H1 (cell line): ENCODE measurements around the gene SMOC2. TPM values are rescaled to one million over a fixed set of nuclear protein-coding genes. Genes with fewer than 3 reads are reported as not detected.

Experiments used
- CBX5 ChIP-seq: fragments of 300-800, 300-1000 bp; sonication (generic); IDR thresholded peaks from 2 replicates; pipeline ENCODE4 v1.7.1; 2016; ENCODE audit warnings: antibody characterized with exemption, low read length, low read depth
- EGR1 ChIP-seq: IDR thresholded peaks from 2 replicates; pipeline ENCODE4 v1.6.1; 2011; ENCODE audit warnings: low read depth, low read length, borderline replicate concordance
- KDM5A ChIP-seq: fragments of 200-600 bp; IDR thresholded peaks from 2 replicates; pipeline ENCODE4 v1.7.1; 2012; ENCODE audit warnings: mild to moderate bottlenecking, low read length, inconsistent platforms, mixed read lengths
- POLR2AphosphoS5 ChIP-seq: IDR thresholded peaks from 2 replicates; pipeline ENCODE4 v1.6.1; 2011; ENCODE audit warnings: low read depth, low read length
- RBBP5 ChIP-seq: IDR thresholded peaks from 2 replicates; pipeline ENCODE4 v1.7.1; 2012; ENCODE audit warnings: low read depth, mild to moderate bottlenecking, inconsistent platforms, low read length, moderate library complexity, borderline replicate concordance
- RXRA ChIP-seq: IDR thresholded peaks from 2 replicates; pipeline ENCODE4 v1.6.1; 2011; ENCODE audit warnings: low read depth, mild to moderate bottlenecking, low read length, moderate library complexity; ENCODE audit not compliant: insufficient read depth
- TCF12 ChIP-seq: IDR thresholded peaks from 2 replicates; pipeline ENCODE4 v1.6.1; 2011; ENCODE audit warnings: low read depth, mild to moderate bottlenecking, low read length
- polyA plus RNA-seq, 7 experiments: library from polyadenylated mRNA; depleted of rRNA in 3 of 7; stranded (reverse) in 5 of 7; unstranded in 2 of 7; fragments of >200 nt in 5 of 7; fragments of 200-250 nt in 2 of 7; gene quantifications; 1 replicate in 5 of 7; 2 replicates in 1 of 7; 4 replicates in 1 of 7; pipeline versions ENCODE4 v1.2.1 to v1.2.3, GENCODE V29; 2011 to 2013; ENCODE audit warnings: missing spikeins in 2 of 7, mixed read lengths in 2 of 7
- total RNA-seq: library from RNA; stranded (reverse); fragmentation: NEBNext Ultra II Directional; extraction: Animal tissue kit (Norgen Biotek cat#: 25700); gene quantifications from 2 replicates; pipeline ENCODE4 v1.2.1, GENCODE V29; 2021
- TF ChIP-seq, protein P1 (sequence below): fragments of 300-600 bp; sonication (generic); IDR thresholded peaks from 2 replicates; pipeline ENCODE4 v1.7.1; 2012; ENCODE audit warnings: low read length, moderate library complexity, mild to moderate bottlenecking, inconsistent platforms; ENCODE audit not compliant: insufficient replicate concordance

SMOC2 gene
- total and polyA plus RNA-seq, 2 of the 8 experiments (the other 6 are each of a cell fraction or from before 2014, with no cell fraction given), result 7.7 to 8.5 TPM

- TF ChIP-seq, protein P1, sequence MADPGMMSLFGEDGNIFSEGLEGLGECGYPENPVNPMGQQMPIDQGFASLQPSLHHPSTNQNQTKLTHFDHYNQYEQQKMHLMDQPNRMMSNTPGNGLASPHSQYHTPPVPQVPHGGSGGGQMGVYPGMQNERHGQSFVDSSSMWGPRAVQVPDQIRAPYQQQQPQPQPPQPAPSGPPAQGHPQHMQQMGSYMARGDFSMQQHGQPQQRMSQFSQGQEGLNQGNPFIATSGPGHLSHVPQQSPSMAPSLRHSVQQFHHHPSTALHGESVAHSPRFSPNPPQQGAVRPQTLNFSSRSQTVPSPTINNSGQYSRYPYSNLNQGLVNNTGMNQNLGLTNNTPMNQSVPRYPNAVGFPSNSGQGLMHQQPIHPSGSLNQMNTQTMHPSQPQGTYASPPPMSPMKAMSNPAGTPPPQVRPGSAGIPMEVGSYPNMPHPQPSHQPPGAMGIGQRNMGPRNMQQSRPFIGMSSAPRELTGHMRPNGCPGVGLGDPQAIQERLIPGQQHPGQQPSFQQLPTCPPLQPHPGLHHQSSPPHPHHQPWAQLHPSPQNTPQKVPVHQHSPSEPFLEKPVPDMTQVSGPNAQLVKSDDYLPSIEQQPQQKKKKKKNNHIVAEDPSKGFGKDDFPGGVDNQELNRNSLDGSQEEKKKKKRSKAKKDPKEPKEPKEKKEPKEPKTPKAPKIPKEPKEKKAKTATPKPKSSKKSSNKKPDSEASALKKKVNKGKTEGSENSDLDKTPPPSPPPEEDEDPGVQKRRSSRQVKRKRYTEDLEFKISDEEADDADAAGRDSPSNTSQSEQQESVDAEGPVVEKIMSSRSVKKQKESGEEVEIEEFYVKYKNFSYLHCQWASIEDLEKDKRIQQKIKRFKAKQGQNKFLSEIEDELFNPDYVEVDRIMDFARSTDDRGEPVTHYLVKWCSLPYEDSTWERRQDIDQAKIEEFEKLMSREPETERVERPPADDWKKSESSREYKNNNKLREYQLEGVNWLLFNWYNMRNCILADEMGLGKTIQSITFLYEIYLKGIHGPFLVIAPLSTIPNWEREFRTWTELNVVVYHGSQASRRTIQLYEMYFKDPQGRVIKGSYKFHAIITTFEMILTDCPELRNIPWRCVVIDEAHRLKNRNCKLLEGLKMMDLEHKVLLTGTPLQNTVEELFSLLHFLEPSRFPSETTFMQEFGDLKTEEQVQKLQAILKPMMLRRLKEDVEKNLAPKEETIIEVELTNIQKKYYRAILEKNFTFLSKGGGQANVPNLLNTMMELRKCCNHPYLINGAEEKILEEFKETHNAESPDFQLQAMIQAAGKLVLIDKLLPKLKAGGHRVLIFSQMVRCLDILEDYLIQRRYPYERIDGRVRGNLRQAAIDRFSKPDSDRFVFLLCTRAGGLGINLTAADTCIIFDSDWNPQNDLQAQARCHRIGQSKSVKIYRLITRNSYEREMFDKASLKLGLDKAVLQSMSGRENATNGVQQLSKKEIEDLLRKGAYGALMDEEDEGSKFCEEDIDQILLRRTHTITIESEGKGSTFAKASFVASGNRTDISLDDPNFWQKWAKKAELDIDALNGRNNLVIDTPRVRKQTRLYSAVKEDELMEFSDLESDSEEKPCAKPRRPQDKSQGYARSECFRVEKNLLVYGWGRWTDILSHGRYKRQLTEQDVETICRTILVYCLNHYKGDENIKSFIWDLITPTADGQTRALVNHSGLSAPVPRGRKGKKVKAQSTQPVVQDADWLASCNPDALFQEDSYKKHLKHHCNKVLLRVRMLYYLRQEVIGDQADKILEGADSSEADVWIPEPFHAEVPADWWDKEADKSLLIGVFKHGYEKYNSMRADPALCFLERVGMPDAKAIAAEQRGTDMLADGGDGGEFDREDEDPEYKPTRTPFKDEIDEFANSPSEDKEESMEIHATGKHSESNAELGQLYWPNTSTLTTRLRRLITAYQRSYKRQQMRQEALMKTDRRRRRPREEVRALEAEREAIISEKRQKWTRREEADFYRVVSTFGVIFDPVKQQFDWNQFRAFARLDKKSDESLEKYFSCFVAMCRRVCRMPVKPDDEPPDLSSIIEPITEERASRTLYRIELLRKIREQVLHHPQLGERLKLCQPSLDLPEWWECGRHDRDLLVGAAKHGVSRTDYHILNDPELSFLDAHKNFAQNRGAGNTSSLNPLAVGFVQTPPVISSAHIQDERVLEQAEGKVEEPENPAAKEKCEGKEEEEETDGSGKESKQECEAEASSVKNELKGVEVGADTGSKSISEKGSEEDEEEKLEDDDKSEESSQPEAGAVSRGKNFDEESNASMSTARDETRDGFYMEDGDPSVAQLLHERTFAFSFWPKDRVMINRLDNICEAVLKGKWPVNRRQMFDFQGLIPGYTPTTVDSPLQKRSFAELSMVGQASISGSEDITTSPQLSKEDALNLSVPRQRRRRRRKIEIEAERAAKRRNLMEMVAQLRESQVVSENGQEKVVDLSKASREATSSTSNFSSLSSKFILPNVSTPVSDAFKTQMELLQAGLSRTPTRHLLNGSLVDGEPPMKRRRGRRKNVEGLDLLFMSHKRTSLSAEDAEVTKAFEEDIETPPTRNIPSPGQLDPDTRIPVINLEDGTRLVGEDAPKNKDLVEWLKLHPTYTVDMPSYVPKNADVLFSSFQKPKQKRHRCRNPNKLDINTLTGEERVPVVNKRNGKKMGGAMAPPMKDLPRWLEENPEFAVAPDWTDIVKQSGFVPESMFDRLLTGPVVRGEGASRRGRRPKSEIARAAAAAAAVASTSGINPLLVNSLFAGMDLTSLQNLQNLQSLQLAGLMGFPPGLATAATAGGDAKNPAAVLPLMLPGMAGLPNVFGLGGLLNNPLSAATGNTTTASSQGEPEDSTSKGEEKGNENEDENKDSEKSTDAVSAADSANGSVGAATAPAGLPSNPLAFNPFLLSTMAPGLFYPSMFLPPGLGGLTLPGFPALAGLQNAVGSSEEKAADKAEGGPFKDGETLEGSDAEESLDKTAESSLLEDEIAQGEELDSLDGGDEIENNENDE, result no peak
- TF ChIP-seq TCF12 (no peak), RXRA (no peak), CBX5 (no peak), POLR2AphosphoS5 (no peak), KDM5A (no peak), EGR1 (no peak), RBBP5 (no peak)
Observed at GRCh38 chr6:168495636-168496035, 54.7 kb downstream of the SMOC2 start (continued).
